H9 (cell line): Measurements from ENCODE around the gene TMTC1. TPM values are rescaled to one million over a fixed set of nuclear protein-coding genes. Genes with fewer than 3 reads are reported as not detected.

Experiments used
- DNase-seq: peaks from one replicate; pipeline ENCODE4 v3.0.0-alpha.2; 2017
- H2AFZ ChIP-seq: one replicate; pipeline ENCODE4 v1.6.1; 2013; ENCODE audit warnings: mild to moderate bottlenecking, low read length, control low read depth, moderate library complexity
- H2AK5ac ChIP-seq: 2 replicates; pipeline ENCODE4 v1.6.1; 2013; ENCODE audit warnings: low read length, control low read depth, mixed read lengths; ENCODE audit not compliant: insufficient read length
- H2BK120ac ChIP-seq: one replicate; pipeline ENCODE4 v1.6.1; 2013; ENCODE audit warnings: low read depth, mild to moderate bottlenecking, low read length, control low read depth, inconsistent platforms; ENCODE audit not compliant: poor library complexity, severe bottlenecking
- H2BK12ac ChIP-seq: 2 replicates; pipeline ENCODE4 v1.6.1; 2013; ENCODE audit warnings: low read length, control low read depth, mixed read lengths, low read depth; ENCODE audit not compliant: insufficient read length
- H2BK15ac ChIP-seq: 2 replicates; pipeline ENCODE4 v1.6.1; 2013; ENCODE audit warnings: low read depth, low read length, control low read depth
- H2BK20ac ChIP-seq: one replicate; pipeline ENCODE4 v1.6.1; 2013; ENCODE audit warnings: low read depth, mild to moderate bottlenecking, low read length, control low read depth, inconsistent platforms; ENCODE audit not compliant: poor library complexity, severe bottlenecking
- H2BK5ac ChIP-seq: 2 replicates; pipeline ENCODE4 v1.6.1; 2013; ENCODE audit warnings: low read length, control low read depth, mixed read lengths; ENCODE audit not compliant: insufficient read length
- H3K14ac ChIP-seq: 2 replicates; pipeline ENCODE4 v1.6.1; 2013; ENCODE audit warnings: low read length, control low read depth; ENCODE audit not compliant: insufficient read depth
- H3K18ac ChIP-seq: 2 replicates; pipeline ENCODE4 v1.6.1; 2013; ENCODE audit warnings: low read depth, mild to moderate bottlenecking, mixed read lengths, low read length, control low read depth; ENCODE audit not compliant: insufficient read length
- H3K23ac ChIP-seq: 2 replicates; pipeline ENCODE4 v1.6.1; 2013; ENCODE audit warnings: low read length, control low read depth, mixed read lengths, low read depth; ENCODE audit not compliant: insufficient read length
- H3K23me2 ChIP-seq: 2 replicates; pipeline ENCODE4 v1.6.1; 2013; ENCODE audit warnings: low read depth, mild to moderate bottlenecking, mixed read lengths, low read length, control low read depth; ENCODE audit not compliant: insufficient read length, poor library complexity, severe bottlenecking
- H3K27ac ChIP-seq: 2 replicates; pipeline ENCODE4 v1.5.1; 2013; ENCODE audit warnings: low read length, control low read depth, mixed read lengths, low read depth; ENCODE audit not compliant: insufficient read length
- H3K27me3 ChIP-seq: 2 replicates; pipeline ENCODE4 v1.6.1; 2013; ENCODE audit warnings: low read length, control low read depth, inconsistent platforms; ENCODE audit not compliant: insufficient read depth
- H3K4ac ChIP-seq: 2 replicates; pipeline ENCODE4 v1.6.1; 2013; ENCODE audit warnings: low read depth, mild to moderate bottlenecking, control low read depth, inconsistent platforms, low read length, moderate library complexity
- H3K4me1 ChIP-seq: 2 replicates; pipeline ENCODE4 v1.6.1; 2013; ENCODE audit warnings: low read length, control low read depth, inconsistent platforms; ENCODE audit not compliant: insufficient read depth
- H3K4me2 ChIP-seq: 2 replicates; pipeline ENCODE4 v1.6.1; 2013; ENCODE audit warnings: low read length, control low read depth, mixed read lengths; ENCODE audit not compliant: insufficient read length, insufficient read depth
- H3K56ac ChIP-seq: 2 replicates; pipeline ENCODE4 v1.6.1; 2013; ENCODE audit warnings: low read depth, mild to moderate bottlenecking, mixed read lengths, low read length, control low read depth; ENCODE audit not compliant: insufficient read length
- H3K79me1 ChIP-seq: 2 replicates; pipeline ENCODE4 v1.6.1; 2013; ENCODE audit warnings: low read depth, mild to moderate bottlenecking, moderate library complexity, low read length, control low read depth, inconsistent platforms; ENCODE audit not compliant: insufficient read depth, poor library complexity, severe bottlenecking
- H3K79me2 ChIP-seq: 2 replicates; pipeline ENCODE4 v1.6.1; 2013; ENCODE audit warnings: low read length, control low read depth, inconsistent platforms; ENCODE audit not compliant: insufficient read depth
- H3K9ac ChIP-seq: 2 replicates; pipeline ENCODE4 v1.6.1; 2013; ENCODE audit warnings: low read length, control low read depth, mixed read lengths; ENCODE audit not compliant: insufficient read length; ENCODE audit errors: extremely low read depth
- H3K9me3 ChIP-seq: one replicate; pipeline ENCODE4 v1.6.1; 2013; ENCODE audit warnings: low read depth, low read length, inconsistent platforms; ENCODE audit not compliant: control insufficient read depth
- H3T11ph ChIP-seq: one replicate; pipeline ENCODE4 v1.6.1; 2013; ENCODE audit warnings: mild to moderate bottlenecking, low read length, control low read depth, inconsistent platforms
- H4K20me1 ChIP-seq: one replicate; pipeline ENCODE4 v1.6.1; 2013; ENCODE audit not compliant: control insufficient read depth, insufficient read length, insufficient read depth
- H4K5ac ChIP-seq: 2 replicates; pipeline ENCODE4 v1.6.1; 2013; ENCODE audit warnings: low read depth, mild to moderate bottlenecking, mixed read lengths, low read length, control low read depth; ENCODE audit not compliant: insufficient read length
- H4K8ac ChIP-seq: replicated peaks from 2 replicates; pipeline ENCODE4 v1.6.1; 2013; ENCODE audit warnings: low read length, control low read depth, mixed read lengths, low read depth; ENCODE audit not compliant: insufficient read length
- H4K91ac ChIP-seq: 2 replicates; pipeline ENCODE4 v1.6.1; 2013; ENCODE audit warnings: low read depth, mild to moderate bottlenecking, moderate library complexity, mixed read lengths, low read length, control low read depth; ENCODE audit not compliant: insufficient read length
- H3K27ac Mint-ChIP-seq, 3 experiments: 2 replicates in 2 of 3; 3 replicates in 1 of 3; pipeline ENCODE4 v1.8.0; 2020 to 2021; ENCODE audit warnings: mixed read lengths in 3 of 3, mild to moderate bottlenecking in 1 of 3, moderate library complexity in 1 of 3
- H3K27me3 Mint-ChIP-seq: 2 replicates; pipeline ENCODE4 v1.8.0; 2021; ENCODE audit warnings: low read depth, mild to moderate bottlenecking, moderate library complexity, mixed read lengths
- H3K36me3 Mint-ChIP-seq, 3 experiments: 2 replicates in 2 of 3; 3 replicates in 1 of 3; pipeline ENCODE4 v1.8.0; 2020 to 2021; ENCODE audit warnings: low read depth in 3 of 3, mixed read lengths in 3 of 3; ENCODE audit not compliant: insufficient read depth in 1 of 3
- H3K4me1 Mint-ChIP-seq, 2 experiments: 2 replicates each; pipeline ENCODE4 v1.8.0; 2020; ENCODE audit warnings: mixed read lengths in 2 of 2
- H3K4me3 Mint-ChIP-seq, 2 experiments: 2 replicates in 1 of 2; 3 replicates in 1 of 2; pipeline ENCODE4 v1.8.0; 2020 to 2021; ENCODE audit warnings: mild to moderate bottlenecking in 2 of 2, mixed read lengths in 2 of 2, moderate library complexity in 1 of 2
- H3K9me3 Mint-ChIP-seq, 2 experiments: 2 replicates in 1 of 2; 3 replicates in 1 of 2; pipeline ENCODE4 v1.8.0; 2020; ENCODE audit warnings: mild to moderate bottlenecking in 2 of 2, mixed read lengths in 2 of 2, moderate library complexity in 1 of 2
- WGBS: extraction: QIAGEN DNeasy Blood & Tissue Kit; methylation state at CpG from one replicate; pipeline ENCODE4 v1.1.7; 2013; ENCODE audit warnings: missing lambda C conversion rate, low lambda C conversion rate, mixed read lengths; ENCODE audit not compliant: insufficient read length; ENCODE audit errors: extremely low coverage; 5-methylcytosine and 5-hydroxymethylcytosine counted together
- long read RNA-seq: library from polyadenylated mRNA; unstranded; transcript quantifications from one replicate; pipeline ENCODE4 v2.0.0, GENCODE V29; 2020
- total RNA-seq: library from RNA; stranded (reverse); gene quantifications from 2 replicates; pipeline ENCODE4 v1.2.1, GENCODE V29; 2021
- TF ChIP-seq, protein P1 (sequence below): fragments of 200-600 bp; sonication (generic); conservative IDR thresholded peaks from 3 replicates; pipeline ENCODE4 v1.8.0; 2021; ENCODE audit warnings: antibody characterized with exemption, mild to moderate bottlenecking

TMTC1 gene
- total RNA-seq: 16.1 TPM in 2 replicates
- long read RNA-seq, partial matches to known transcripts: 2 of 9 reads
- long read RNA-seq, other reads (novel, unspliced or antisense): 7 of 9 reads

GRCh38 chr12:29783773-29784666 is at the start of gene TMTC1:
Gene TMTC1, minus strand, starts transcription at chr12:29783942. Its CDS starts 191 bp downstream, at chr12:29783751.
- Histone ChIP-seq H4K91ac (no peak within 1 kb of the TSS), H4K5ac (no peak within 1 kb of the TSS), H2BK5ac (no peak within 1 kb of the TSS), H2AK5ac (no peak within 1 kb of the TSS), H3K56ac (no peak within 1 kb of the TSS), H4K8ac (no peak within 1 kb of the TSS), H3K9ac (peak within 1 kb of the TSS; percentile 47), H2BK20ac (no peak within 1 kb of the TSS), H3K9me3 (peaks cover 5% of the 10 kb centered on the region), H3T11ph (no peak within 1 kb of the TSS), H2BK15ac (no peak within 1 kb of the TSS), H3K4ac (no peak within 1 kb of the TSS), H3K79me2 (peaks cover 5% of the 10 kb centered on the region; the same call in 1 of the 2 replicates), H2BK12ac (no peak within 1 kb of the TSS), H3K79me1 (no peaks in the 10 kb centered on the region), H3K14ac (peak within 1 kb of the TSS; percentile 72; the same call in 1 of the 2 replicates), H3K23me2 (peaks cover 10% of the 10 kb centered on the region), H3K27ac (no peak within 1 kb of the TSS), H3K4me1 (no peaks in the 10 kb centered on the region; the same call in 1 of the 2 replicates), H3K4me2 (peak within 1 kb of the TSS; percentile 87), H3K18ac (no peak within 1 kb of the TSS), H4K20me1 (no peaks in the 10 kb centered on the region), H3K27me3 (no peaks in the 10 kb centered on the region), H2AFZ (no peak within 1 kb of the TSS), H2BK120ac (no peak within 1 kb of the TSS), H3K23ac (no peak within 1 kb of the TSS)
- no CpG with 5 or more reads among the region's 87 CpGs for WGBS
- TF ChIP-seq, protein P1, sequence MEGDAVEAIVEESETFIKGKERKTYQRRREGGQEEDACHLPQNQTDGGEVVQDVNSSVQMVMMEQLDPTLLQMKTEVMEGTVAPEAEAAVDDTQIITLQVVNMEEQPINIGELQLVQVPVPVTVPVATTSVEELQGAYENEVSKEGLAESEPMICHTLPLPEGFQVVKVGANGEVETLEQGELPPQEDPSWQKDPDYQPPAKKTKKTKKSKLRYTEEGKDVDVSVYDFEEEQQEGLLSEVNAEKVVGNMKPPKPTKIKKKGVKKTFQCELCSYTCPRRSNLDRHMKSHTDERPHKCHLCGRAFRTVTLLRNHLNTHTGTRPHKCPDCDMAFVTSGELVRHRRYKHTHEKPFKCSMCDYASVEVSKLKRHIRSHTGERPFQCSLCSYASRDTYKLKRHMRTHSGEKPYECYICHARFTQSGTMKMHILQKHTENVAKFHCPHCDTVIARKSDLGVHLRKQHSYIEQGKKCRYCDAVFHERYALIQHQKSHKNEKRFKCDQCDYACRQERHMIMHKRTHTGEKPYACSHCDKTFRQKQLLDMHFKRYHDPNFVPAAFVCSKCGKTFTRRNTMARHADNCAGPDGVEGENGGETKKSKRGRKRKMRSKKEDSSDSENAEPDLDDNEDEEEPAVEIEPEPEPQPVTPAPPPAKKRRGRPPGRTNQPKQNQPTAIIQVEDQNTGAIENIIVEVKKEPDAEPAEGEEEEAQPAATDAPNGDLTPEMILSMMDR: no peak
- H3K4me1 Mint-ChIP-seq: peaks cover 26 to 32% of the 10 kb centered on the region in 2 experiments
- H3K4me3 Mint-ChIP-seq: peak within 1 kb of the TSS; percentile 89 to 95
- H3K9me3 Mint-ChIP-seq: peaks cover 8 to 10% of the 10 kb centered on the region in 2 experiments; a peak in 4 of 5 replicates
- H3K36me3 Mint-ChIP-seq: peaks cover 6 to 19% (median 12%) of the 10 kb centered on the region in 3 experiments
- no peak within 1 kb of the TSS; a peak in 1 of 7 replicates for H3K27ac Mint-ChIP-seq
- peaks cover 21% of the 10 kb centered on the region for H3K27me3 Mint-ChIP-seq
- peak; percentile 88 for DNase-seq
